ENCODE data around the gene RYR2. TPM values are rescaled to one million over a fixed set of nuclear protein-coding genes. Genes with fewer than 3 reads are reported as not detected.
A peak's percentile ranks its signal among the peaks of the same experiment; 100 is the strongest.

Gene RYR2
- total RNA-seq, 2 donors from 2014 or later = 0.05 to 0.39 TPM

GRCh38 chr1:237701534-237701933, 659.5 kb downstream of the RYR2 start:
- ATAC-seq (no peak), DNase-seq (no peak)
- no peaks in the 10 kb centered on the region for H3K36me3 Mint-ChIP-seq (ENCODE audit: low read depth)
- no peaks in the 10 kb centered on the region for H3K27me3 Mint-ChIP-seq
- no peaks in the 10 kb centered on the region for H3K4me1 Mint-ChIP-seq
- no peak overlapping the region for H3K27ac Mint-ChIP-seq
- no peak overlapping the region for H3K4me3 Mint-ChIP-seq
- no peaks in the 10 kb centered on the region for H3K9me3 ChIP-seq (ENCODE audit: control insufficient read depth, low read length, poor library complexity, severe bottlenecking)

GRCh38 chr1:237702161-237702560, 660.2 kb downstream of the RYR2 start:
- Mint-ChIP-seq H3K27ac (no peak overlapping the region), H3K4me3 (no peak overlapping the region), H3K4me1 (no peaks in the 10 kb centered on the region), H3K27me3 (no peaks in the 10 kb centered on the region), H3K36me3 (ENCODE audit: low read depth) (no peaks in the 10 kb centered on the region)
- ATAC-seq = no peak
- no peaks in the 10 kb centered on the region for H3K9me3 ChIP-seq (ENCODE audit: control insufficient read depth, low read length, poor library complexity, severe bottlenecking)
- no peak for DNase-seq

GRCh38 chr1:237705462-237705861, 663.5 kb downstream of the RYR2 start:
- Mint-ChIP-seq H3K27me3 (no peaks in the 10 kb centered on the region), H3K4me1 (no peaks in the 10 kb centered on the region), H3K4me3 (no peak overlapping the region), H3K36me3 (ENCODE audit: low read depth) (no peaks in the 10 kb centered on the region), H3K27ac (no peak overlapping the region)
- ATAC-seq (no peak), DNase-seq (no peak)
- no peaks in the 10 kb centered on the region for H3K9me3 ChIP-seq (ENCODE audit: control insufficient read depth, low read length, poor library complexity, severe bottlenecking)

GRCh38 chr1:237709355-237709754, 667.4 kb downstream of the RYR2 start:
- no peaks in the 10 kb centered on the region for H3K9me3 ChIP-seq (ENCODE audit: control insufficient read depth, low read length, poor library complexity, severe bottlenecking)
- DNase-seq = no peak
- Mint-ChIP-seq H3K27ac (no peak overlapping the region), H3K27me3 (no peaks in the 10 kb centered on the region), H3K4me1 (no peaks in the 10 kb centered on the region), H3K4me3 (no peak overlapping the region), H3K36me3 (ENCODE audit: low read depth) (no peaks in the 10 kb centered on the region)
- ATAC-seq = no peak

GRCh38 chr1:237711281-237711680, 669.3 kb downstream of the RYR2 start:
- no peaks in the 10 kb centered on the region for H3K27me3 Mint-ChIP-seq
- H3K9me3 ChIP-seq (ENCODE audit: control insufficient read depth, low read length, poor library complexity, severe bottlenecking) = no peaks in the 10 kb centered on the region
- ATAC-seq (no peak), DNase-seq (no peak)
- no peaks in the 10 kb centered on the region for H3K36me3 Mint-ChIP-seq (ENCODE audit: low read depth)
- no peak overlapping the region for H3K27ac Mint-ChIP-seq
- H3K4me3 Mint-ChIP-seq = no peak overlapping the region
- no peaks in the 10 kb centered on the region for H3K4me1 Mint-ChIP-seq

GRCh38 chr1:237712082-237712481, 670.1 kb downstream of the RYR2 start:
- ATAC-seq (no peak), DNase-seq (no peak)
- Mint-ChIP-seq H3K36me3 (ENCODE audit: low read depth) (no peaks in the 10 kb centered on the region), H3K4me3 (no peak overlapping the region), H3K4me1 (no peaks in the 10 kb centered on the region), H3K27ac (no peak overlapping the region), H3K27me3 (no peaks in the 10 kb centered on the region)
- no peaks in the 10 kb centered on the region for H3K9me3 ChIP-seq (ENCODE audit: control insufficient read depth, low read length, poor library complexity, severe bottlenecking)

- no peak overlapping the region for H3K4me3 Mint-ChIP-seq
- no peak overlapping the region for H3K27ac Mint-ChIP-seq
- H3K9me3 ChIP-seq (ENCODE audit: control insufficient read depth, low read length, poor library complexity, severe bottlenecking) = no peaks in the 10 kb centered on the region
- no peaks in the 10 kb centered on the region for H3K36me3 Mint-ChIP-seq (ENCODE audit: low read depth)
- DNase-seq = no peak
- no peak for ATAC-seq
- no peaks in the 10 kb centered on the region for H3K4me1 Mint-ChIP-seq
- H3K27me3 Mint-ChIP-seq = no peaks in the 10 kb centered on the region
These were observed 670.7 kb downstream of the RYR2 start for GRCh38 chr1:237712586-237713157.

- H3K9me3 ChIP-seq (ENCODE audit: control insufficient read depth, low read length, poor library complexity, severe bottlenecking) = no peaks in the 10 kb centered on the region
- ATAC-seq (no peak), DNase-seq (no peak)
- H3K4me3 Mint-ChIP-seq = no peak overlapping the region
- no peaks in the 10 kb centered on the region for H3K36me3 Mint-ChIP-seq (ENCODE audit: low read depth)
- H3K4me1 Mint-ChIP-seq = no peaks in the 10 kb centered on the region
- H3K27ac Mint-ChIP-seq = no peak overlapping the region
- no peaks in the 10 kb centered on the region for H3K27me3 Mint-ChIP-seq
These were observed 671.9 kb downstream of the RYR2 start for GRCh38 chr1:237713916-237714315.

- Mint-ChIP-seq H3K27me3 (no peaks in the 10 kb centered on the region), H3K4me3 (no peak overlapping the region), H3K36me3 (ENCODE audit: low read depth) (no peaks in the 10 kb centered on the region), H3K4me1 (no peaks in the 10 kb centered on the region), H3K27ac (no peak overlapping the region)
- H3K9me3 ChIP-seq (ENCODE audit: control insufficient read depth, low read length, poor library complexity, severe bottlenecking) = no peaks in the 10 kb centered on the region
- ATAC-seq = no peak
- DNase-seq = no peak
These were observed 675.1 kb downstream of the RYR2 start for GRCh38 chr1:237717106-237717505.

GRCh38 chr1:237730826-237731350, 688.9 kb downstream of the RYR2 start:
- DNase-seq = no peak
- Mint-ChIP-seq H3K36me3 (ENCODE audit: low read depth) (no peaks in the 10 kb centered on the region), H3K27ac (no peak overlapping the region), H3K4me3 (no peak overlapping the region), H3K4me1 (no peaks in the 10 kb centered on the region), H3K27me3 (no peaks in the 10 kb centered on the region)
- no peak for ATAC-seq
- H3K9me3 ChIP-seq (ENCODE audit: control insufficient read depth, low read length, poor library complexity, severe bottlenecking) = no peaks in the 10 kb centered on the region

GRCh38 chr1:237732657-237733056, 690.7 kb downstream of the RYR2 start:
- no peaks in the 10 kb centered on the region for H3K9me3 ChIP-seq (ENCODE audit: control insufficient read depth, low read length, poor library complexity, severe bottlenecking)
- H3K27ac Mint-ChIP-seq = no peak overlapping the region
- H3K27me3 Mint-ChIP-seq = no peaks in the 10 kb centered on the region
- ATAC-seq (no peak), DNase-seq (no peak)
- H3K4me3 Mint-ChIP-seq = no peak overlapping the region
- no peaks in the 10 kb centered on the region for H3K36me3 Mint-ChIP-seq (ENCODE audit: low read depth)
- H3K4me1 Mint-ChIP-seq = no peaks in the 10 kb centered on the region

- Mint-ChIP-seq H3K4me3 (peak overlapping the region; percentile 19), H3K4me1 (no peaks in the 10 kb centered on the region), H3K27me3 (no peaks in the 10 kb centered on the region), H3K27ac (peak overlapping the region; percentile 1), H3K36me3 (ENCODE audit: low read depth) (no peaks in the 10 kb centered on the region)
- ATAC-seq (peak; percentile 73), DNase-seq (no peak)
- no peaks in the 10 kb centered on the region for H3K9me3 ChIP-seq (ENCODE audit: control insufficient read depth, low read length, poor library complexity, severe bottlenecking)
These were observed 694.5 kb downstream of the RYR2 start for GRCh38 chr1:237736372-237737029.

- no peak overlapping the region for H3K27ac Mint-ChIP-seq
- H3K4me1 Mint-ChIP-seq = no peaks in the 10 kb centered on the region
- H3K9me3 ChIP-seq (ENCODE audit: control insufficient read depth, low read length, poor library complexity, severe bottlenecking) = no peaks in the 10 kb centered on the region
- DNase-seq (no peak), ATAC-seq (no peak)
- no peak overlapping the region for H3K4me3 Mint-ChIP-seq
- no peaks in the 10 kb centered on the region for H3K27me3 Mint-ChIP-seq
- H3K36me3 Mint-ChIP-seq (ENCODE audit: low read depth) = no peaks in the 10 kb centered on the region
These were observed 695.5 kb downstream of the RYR2 start for GRCh38 chr1:237737448-237737847.

All from T-helper 17 cell (primary cell).